Peyer's patch (tissue), 4 donors: Measurements from ENCODE around the gene RAD51B.

Experiments
- POLR2A ChIP-seq, 2 donors: fragments of 450-650 bp; IDR thresholded peaks; one replicate each; pipeline ENCODE4 v1.5.1; 2017; ENCODE audit warnings: antibody characterized with exemption in 2 of 2, mild to moderate bottlenecking in 2 of 2, moderate library complexity in 2 of 2
- TF ChIP-seq, protein P1 (sequence below), 6 experiments: fragments of 450-650 bp in 4 of 6; fragments of 200-600 bp in 2 of 6; sonication (generic) in 1 of 6; IDR thresholded peaks; one replicate each; pipeline ENCODE4 v1.5.1; 2017 to 2019; ENCODE audit warnings: antibody characterized with exemption in 6 of 6, mild to moderate bottlenecking in 3 of 6, moderate library complexity in 1 of 6

DNA sequence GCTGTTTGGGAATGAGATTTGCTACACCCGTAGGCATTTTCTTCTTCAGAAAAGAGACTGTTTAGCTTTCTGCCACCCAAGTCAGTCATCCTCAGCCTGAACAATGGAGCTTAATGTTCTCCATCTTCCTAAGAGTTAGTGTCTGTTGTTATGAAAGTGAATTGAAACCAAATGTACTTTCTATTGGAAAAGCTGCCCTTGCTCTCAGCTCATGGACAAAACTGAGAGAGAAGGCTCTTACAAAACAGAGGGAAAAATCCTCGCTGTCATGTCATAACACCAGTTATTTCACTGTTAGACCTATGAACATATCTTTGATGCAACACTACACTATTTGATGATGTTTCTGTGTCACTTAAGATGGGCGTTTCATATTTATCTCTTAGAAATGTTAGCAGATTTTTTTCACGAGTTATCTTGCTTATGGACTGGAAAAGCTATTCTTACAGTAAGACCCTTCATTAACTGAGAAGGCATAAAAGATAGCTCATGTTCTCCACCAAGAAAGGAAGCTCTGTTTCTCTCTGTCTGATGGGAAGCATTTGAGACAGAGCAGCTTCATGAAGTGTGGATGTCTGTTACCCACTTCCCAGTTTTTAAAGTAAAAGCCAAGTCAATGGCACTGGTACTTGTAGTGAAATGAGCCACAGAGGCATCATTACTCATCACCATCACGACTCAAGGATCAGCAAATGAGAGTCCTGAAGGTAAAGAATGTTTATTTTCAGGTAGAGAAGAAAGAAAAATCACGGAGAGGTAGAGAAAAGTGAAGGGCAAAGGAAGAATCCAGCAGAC is 489.3 kb downstream of the RAD51B start:
- TF ChIP-seq, protein P1, sequence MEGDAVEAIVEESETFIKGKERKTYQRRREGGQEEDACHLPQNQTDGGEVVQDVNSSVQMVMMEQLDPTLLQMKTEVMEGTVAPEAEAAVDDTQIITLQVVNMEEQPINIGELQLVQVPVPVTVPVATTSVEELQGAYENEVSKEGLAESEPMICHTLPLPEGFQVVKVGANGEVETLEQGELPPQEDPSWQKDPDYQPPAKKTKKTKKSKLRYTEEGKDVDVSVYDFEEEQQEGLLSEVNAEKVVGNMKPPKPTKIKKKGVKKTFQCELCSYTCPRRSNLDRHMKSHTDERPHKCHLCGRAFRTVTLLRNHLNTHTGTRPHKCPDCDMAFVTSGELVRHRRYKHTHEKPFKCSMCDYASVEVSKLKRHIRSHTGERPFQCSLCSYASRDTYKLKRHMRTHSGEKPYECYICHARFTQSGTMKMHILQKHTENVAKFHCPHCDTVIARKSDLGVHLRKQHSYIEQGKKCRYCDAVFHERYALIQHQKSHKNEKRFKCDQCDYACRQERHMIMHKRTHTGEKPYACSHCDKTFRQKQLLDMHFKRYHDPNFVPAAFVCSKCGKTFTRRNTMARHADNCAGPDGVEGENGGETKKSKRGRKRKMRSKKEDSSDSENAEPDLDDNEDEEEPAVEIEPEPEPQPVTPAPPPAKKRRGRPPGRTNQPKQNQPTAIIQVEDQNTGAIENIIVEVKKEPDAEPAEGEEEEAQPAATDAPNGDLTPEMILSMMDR (IDR thresholded peaks at IDR 0.05), result no peak
- TF ChIP-seq POLR2A (IDR thresholded peaks at IDR 0.05), result no peak
